Osteocyte (in vitro differentiated cells): ENCODE data around the gene CST3. TPM values are rescaled to one million over a fixed set of nuclear protein-coding genes. Genes with fewer than 3 reads are reported as not detected.

ENCODE experiments used
- DNase-seq: peaks from one replicate; pipeline ENCODE4 v3.0.0; 2021; ENCODE audit warnings: mixed read lengths; ENCODE audit not compliant: unreplicated experiment; ENCODE audit errors: extremely low spot score
- H3K27ac Mint-ChIP-seq: one replicate; pipeline ENCODE4 v1.8.0; 2021; ENCODE audit warnings: mild to moderate bottlenecking, mixed read lengths; ENCODE audit not compliant: unreplicated experiment
- H3K27me3 Mint-ChIP-seq: one replicate; pipeline ENCODE4 v1.8.0; 2021; ENCODE audit warnings: mixed read lengths; ENCODE audit not compliant: unreplicated experiment
- H3K36me3 Mint-ChIP-seq: one replicate; pipeline ENCODE4 v1.8.0; 2021; ENCODE audit warnings: mixed read lengths; ENCODE audit not compliant: unreplicated experiment
- H3K4me1 Mint-ChIP-seq: one replicate; pipeline ENCODE4 v1.8.0; 2021; ENCODE audit warnings: mixed read lengths; ENCODE audit not compliant: unreplicated experiment
- H3K4me3 Mint-ChIP-seq: one replicate; pipeline ENCODE4 v1.8.0; 2021; ENCODE audit warnings: mild to moderate bottlenecking, moderate library complexity, mixed read lengths; ENCODE audit not compliant: unreplicated experiment
- H3K9me3 Mint-ChIP-seq: one replicate; pipeline ENCODE4 v1.8.0; 2021; ENCODE audit warnings: mixed read lengths; ENCODE audit not compliant: unreplicated experiment
- CTCF ChIP-seq: fragments of 200-600 bp; sonication (generic); IDR thresholded peaks from 2 replicates; pipeline ENCODE4 v1.5.0; 2021; ENCODE audit warnings: antibody characterized with exemption, mild to moderate bottlenecking, moderate library complexity
- total RNA-seq: library from RNA; stranded (reverse); gene quantifications from 2 replicates; pipeline ENCODE4 v1.2.1, GENCODE V29; 2021

Gene CST3
- total RNA-seq, 1 donor from 2014 or later, result 710 TPM

- TF ChIP-seq CTCF, result no peak
- no peak overlapping the region for H3K4me3 Mint-ChIP-seq
- H3K27me3 Mint-ChIP-seq, result no peaks in the 10 kb centered on the region
- DNase-seq, result no peak
- H3K9me3 Mint-ChIP-seq, result no peaks in the 10 kb centered on the region
- peaks cover 12% of the 10 kb centered on the region for H3K36me3 Mint-ChIP-seq
- H3K4me1 Mint-ChIP-seq, result peaks cover 28% of the 10 kb centered on the region
- no peak overlapping the region for H3K27ac Mint-ChIP-seq
Observed at GRCh38 chr20:23634985-23635767, 2.6 kb downstream of the CST3 start.

DNA sequence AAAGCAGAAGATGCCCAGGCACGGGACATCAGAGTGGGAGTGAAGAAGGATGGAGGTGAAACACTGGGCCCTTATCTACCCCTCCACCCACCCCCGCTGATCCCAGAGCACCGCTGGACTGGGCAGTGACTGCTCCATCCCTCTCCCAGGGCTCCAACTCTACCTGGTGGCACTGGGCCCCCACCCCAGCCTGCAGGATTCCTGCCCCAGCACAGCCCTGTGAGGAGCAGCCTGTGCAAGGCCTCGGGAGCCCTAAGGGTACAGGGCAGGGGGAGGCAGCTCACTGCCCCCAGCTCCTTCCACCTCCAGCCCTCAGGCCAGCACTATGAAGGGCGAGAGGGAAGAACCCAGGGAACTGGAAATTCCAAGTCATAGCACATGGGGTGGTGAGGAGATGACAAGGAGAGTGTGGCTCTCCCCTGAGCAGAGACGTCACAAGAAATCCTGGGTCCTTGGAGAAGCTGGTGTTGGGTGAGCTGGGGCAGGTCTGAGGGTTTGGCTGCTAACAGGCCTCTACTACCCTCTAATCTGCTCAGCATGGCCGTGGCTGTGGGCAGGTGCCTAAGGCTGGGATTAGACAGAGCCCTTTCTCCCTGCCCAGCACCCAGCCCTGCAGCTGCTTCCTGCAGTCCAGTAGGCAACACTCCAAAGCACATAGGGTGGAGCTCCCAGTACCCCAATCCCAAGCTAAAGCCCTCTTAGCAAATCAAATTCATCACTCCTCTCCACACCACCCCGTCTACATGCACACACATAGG lies 3.5 kb downstream of the CST3 start:
- peaks cover 12% of the 10 kb centered on the region for H3K36me3 Mint-ChIP-seq
- H3K27ac Mint-ChIP-seq, result no peak overlapping the region
- no peaks in the 10 kb centered on the region for H3K27me3 Mint-ChIP-seq
- H3K4me3 Mint-ChIP-seq, result no peak overlapping the region
- DNase-seq, result no peak
- TF ChIP-seq CTCF, result no peak
- H3K4me1 Mint-ChIP-seq, result peaks cover 35% of the 10 kb centered on the region
- H3K9me3 Mint-ChIP-seq, result no peaks in the 10 kb centered on the region

GRCh38 chr20:23632711-23633573 lies 4.8 kb downstream of the CST3 start:
- Mint-ChIP-seq H3K36me3 (peaks cover 15% of the 10 kb centered on the region), H3K27ac (no peak overlapping the region), H3K4me3 (no peak overlapping the region), H3K4me1 (peaks cover 43% of the 10 kb centered on the region), H3K27me3 (no peaks in the 10 kb centered on the region), H3K9me3 (peaks cover 7% of the 10 kb centered on the region)
- DNase-seq, result peak; percentile 78
- TF ChIP-seq CTCF, result no peak

DNA sequence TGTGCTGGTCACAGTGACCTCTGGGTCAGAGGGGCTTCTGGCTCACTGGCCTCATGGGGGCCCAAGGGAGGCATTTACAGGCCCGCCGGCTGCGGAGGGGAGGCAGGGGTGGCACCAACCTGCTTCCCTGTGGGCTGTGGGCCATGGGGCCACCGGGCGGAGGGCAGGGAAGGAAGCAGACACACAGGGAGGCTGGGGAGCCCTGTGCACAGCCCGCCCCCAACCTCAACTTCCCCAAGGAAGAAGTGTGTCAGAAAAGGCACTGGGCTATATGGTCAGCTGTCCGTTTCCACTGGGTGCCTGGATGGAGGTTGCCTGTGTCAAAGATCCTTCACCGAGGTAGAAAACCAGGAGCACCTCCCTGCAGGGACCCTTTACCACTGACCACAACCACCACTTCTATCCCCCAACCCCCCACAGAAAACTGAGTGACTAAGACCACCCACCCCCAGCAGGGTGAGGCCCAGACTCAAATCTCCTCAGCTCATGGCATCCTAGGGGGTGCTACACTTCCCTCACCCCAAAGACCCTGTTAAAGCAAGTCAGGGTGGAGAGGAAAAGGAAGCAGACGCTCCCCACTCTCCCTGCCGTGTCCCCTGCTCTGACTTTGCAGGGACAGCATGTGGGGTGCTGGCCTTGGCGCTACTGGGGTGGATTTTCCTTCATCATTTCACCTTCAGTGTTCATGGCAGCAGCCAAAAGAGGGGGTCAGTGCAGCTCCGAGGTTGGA lies 5.6 kb downstream of the CST3 start:
- Mint-ChIP-seq H3K27me3 (no peaks in the 10 kb centered on the region), H3K27ac (no peak overlapping the region), H3K36me3 (peaks cover 15% of the 10 kb centered on the region), H3K4me1 (peaks cover 45% of the 10 kb centered on the region), H3K4me3 (no peak overlapping the region), H3K9me3 (peaks cover 11% of the 10 kb centered on the region)
- TF ChIP-seq CTCF, result no peak
- peak; percentile 80 for DNase-seq
